ENCODE data around the gene PRR22. TPM values are rescaled to one million over a fixed set of nuclear protein-coding genes. Genes with fewer than 3 reads are reported as not detected.
A peak's percentile ranks its signal among the peaks of the same experiment; 100 is the strongest.

PRR22 gene
- polyA plus RNA-seq, 3 donors, result 1.2 to 1.8 (median 1.3) TPM

GRCh38 chr19:5814852-5815246 lies 30.3 kb upstream of the PRR22 start:
- DNase-seq (ENCODE audit: low read depth in 3 of 3, low spot score in 2 of 3), result no peak

- no peak for DNase-seq (ENCODE audit: low read depth in 3 of 3, low spot score in 2 of 3)
Measured at GRCh38 chr19:5814123-5814851, 29.7 kb upstream of the PRR22 start.

GRCh38 chr19:5811117-5811516 lies 26.6 kb upstream of the PRR22 start:
- DNase-seq (ENCODE audit: low read depth in 3 of 3, low spot score in 2 of 3), result no peak

- no peak for DNase-seq (ENCODE audit: low read depth in 3 of 3, low spot score in 2 of 3)
Measured at GRCh38 chr19:5809469-5809868, 24.9 kb upstream of the PRR22 start.

GRCh38 chr19:5809053-5809452 lies 24.5 kb upstream of the PRR22 start:
- no peak for DNase-seq (ENCODE audit: low read depth in 3 of 3, low spot score in 2 of 3)

GRCh38 chr19:5808120-5808816 lies 23.7 kb upstream of the PRR22 start:
- DNase-seq (ENCODE audit: low read depth in 3 of 3, low spot score in 2 of 3), result no peak

- no peak for DNase-seq (ENCODE audit: low read depth in 3 of 3, low spot score in 2 of 3)
Measured at GRCh38 chr19:5806905-5807304, 22.4 kb upstream of the PRR22 start.

GRCh38 chr19:5806133-5806489 lies 21.6 kb upstream of the PRR22 start:
- no peak for DNase-seq (ENCODE audit: low read depth in 3 of 3, low spot score in 2 of 3)

GRCh38 chr19:5805462-5806132 lies 21.1 kb upstream of the PRR22 start:
- no peak for DNase-seq (ENCODE audit: low read depth in 3 of 3, low spot score in 2 of 3)

GRCh38 chr19:5804516-5805461 lies 20.2 kb upstream of the PRR22 start, which contains the start of gene NRTN:
TSS of gene NRTN (plus strand) at chr19:5805067. CDS start at chr19:5824166, 19,099 bp downstream.
- DNase-seq (ENCODE audit: low read depth in 3 of 3, low spot score in 2 of 3), result no peak

GRCh38 chr19:5803752-5804515 lies 19.4 kb upstream of the PRR22 start:
- DNase-seq (ENCODE audit: low read depth in 3 of 3, low spot score in 2 of 3), result peak; percentile 68 to 87 (median 87)

GRCh38 chr19:5803441-5803751 lies 18.9 kb upstream of the PRR22 start:
- DNase-seq (ENCODE audit: low read depth in 3 of 3, low spot score in 2 of 3), result no peak

GRCh38 chr19:5801796-5802619 lies 17.5 kb upstream of the PRR22 start:
- DNase-seq (ENCODE audit: low read depth in 3 of 3, low spot score in 2 of 3), result no peak

GRCh38 chr19:5800361-5801270 lies 16.1 kb upstream of the PRR22 start:
- no peak for DNase-seq (ENCODE audit: low read depth in 3 of 3, low spot score in 2 of 3)

GRCh38 chr19:5799247-5800241 lies 15.0 kb upstream of the PRR22 start:
- DNase-seq (ENCODE audit: low read depth in 3 of 3, low spot score in 2 of 3), result no peak

GRCh38 chr19:5798244-5798643 lies 13.7 kb upstream of the PRR22 start:
- DNase-seq (ENCODE audit: low read depth in 3 of 3, low spot score in 2 of 3), result no peak

- no peak for DNase-seq (ENCODE audit: low read depth in 3 of 3, low spot score in 2 of 3)
Measured at GRCh38 chr19:5795382-5795919, 10.9 kb upstream of the PRR22 start.

All from right renal cortex interstitium (tissue), 3 donors.